Measurements from ENCODE around the gene FCRLA.
"Not testable (repeated sequence)": the region's sequence is repeated elsewhere in the genome, so short reads cannot be mapped to it uniquely, and the experiment has no call there.

The FCRLA gene

GRCh38 chr1:161706482-161707347, at the start of gene FCRLA:
FCRLA (plus strand) TSS chr1:161707229; CDS start chr1:161707265, 36 bp downstream.
- DNase-seq, result no peak

DNA sequence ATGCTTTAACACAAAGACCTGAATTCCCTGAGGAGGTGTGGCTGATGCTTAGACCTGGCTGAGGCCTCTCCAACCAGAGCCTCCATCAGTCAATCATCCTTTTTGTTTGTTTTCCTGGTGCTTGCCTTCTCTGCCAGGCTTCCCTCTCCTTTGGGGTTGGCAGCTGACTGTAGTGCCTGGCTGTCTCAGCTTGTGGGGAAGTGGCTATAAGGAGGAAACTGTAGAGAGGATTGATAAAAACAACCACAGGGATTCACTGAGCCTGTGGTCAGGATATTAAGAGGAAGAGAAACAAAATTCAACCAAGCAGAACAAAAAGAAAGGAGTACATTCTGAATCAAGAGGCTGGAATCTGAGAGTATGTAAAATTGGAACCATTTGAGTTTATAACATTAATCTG, 48.5 kb upstream of the FCRLA start:
- DNase-seq, result not testable (repeated sequence)

- DNase-seq, result not testable (repeated sequence)
These were observed 45.2 kb upstream of the FCRLA start for GRCh38 chr1:161661660-161662311.

GRCh38 chr1:161662684-161663339, 44.2 kb upstream of the FCRLA start, which contains the start of gene FCGR2B:
FCGR2B (plus strand) TSS chr1:161663143; CDS start chr1:161663242, 99 bp downstream.
- DNase-seq, result not testable (repeated sequence)

DNA sequence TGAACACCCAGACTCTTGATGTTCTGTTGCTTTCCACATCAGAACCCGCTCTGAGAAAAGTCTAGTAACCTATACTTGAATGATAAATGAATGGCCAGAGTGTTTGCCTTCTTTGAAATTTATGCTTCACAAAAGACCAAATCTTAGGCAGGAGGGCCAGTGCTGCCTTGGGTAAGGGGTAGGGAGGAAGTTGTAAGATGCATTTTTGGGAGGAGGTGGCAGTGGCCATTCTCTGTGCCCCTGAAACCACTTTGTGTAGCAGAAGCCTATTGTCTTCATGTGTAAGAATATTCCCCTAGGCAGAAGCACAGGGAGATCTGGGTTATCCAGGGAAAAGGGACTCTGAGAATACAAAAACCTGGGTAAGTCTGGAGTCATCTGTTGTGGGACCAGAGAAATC, 43.5 kb upstream of the FCRLA start:
- not testable (repeated sequence) for DNase-seq

- not testable (repeated sequence) for DNase-seq
These were observed 42.3 kb upstream of the FCRLA start for GRCh38 chr1:161664689-161665088.

GRCh38 chr1:161671045-161672020, 35.7 kb upstream of the FCRLA start:
- not testable (repeated sequence) for DNase-seq

DNA sequence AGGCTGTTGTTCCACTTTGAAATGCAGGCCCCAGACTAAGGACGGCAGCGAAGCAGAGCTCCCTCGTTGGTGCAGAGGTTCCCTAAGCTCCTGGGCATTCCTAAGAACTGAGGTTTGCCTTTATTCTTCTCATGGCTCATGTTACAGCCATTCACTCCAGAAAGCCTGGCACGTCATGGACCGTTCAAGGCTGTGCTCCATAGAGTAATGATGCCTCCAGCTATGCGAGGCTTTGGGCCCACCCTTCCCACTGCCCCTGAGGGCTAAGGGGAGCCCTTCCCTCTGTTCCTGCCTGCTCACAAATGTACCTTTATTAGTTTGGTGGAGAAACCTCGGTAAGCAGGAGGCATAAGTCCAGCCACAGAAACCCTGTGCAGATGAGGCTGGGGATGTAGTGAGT, 33.6 kb upstream of the FCRLA start:
- DNase-seq, result not testable (repeated sequence)

DNA sequence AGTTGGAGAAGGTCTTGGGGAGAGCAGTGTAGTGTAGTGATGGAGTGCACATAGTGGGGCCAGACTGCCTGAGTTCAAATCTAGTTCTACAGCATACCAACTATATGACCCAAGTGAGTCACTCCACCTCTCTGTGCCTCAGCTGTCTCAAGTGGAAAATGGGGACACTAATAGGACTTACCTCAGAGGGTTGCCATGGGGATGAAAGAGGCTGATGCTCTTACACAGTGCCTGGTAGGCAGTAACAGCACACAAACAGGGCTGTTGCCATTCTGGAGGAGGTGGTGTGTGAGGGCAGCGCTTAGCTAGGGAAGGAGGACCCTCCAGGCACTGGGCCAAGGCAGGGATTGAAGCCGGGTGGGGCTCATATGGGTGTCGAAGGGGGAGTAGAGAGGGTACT, 32.6 kb upstream of the FCRLA start:
- DNase-seq, result not testable (repeated sequence)

DNA sequence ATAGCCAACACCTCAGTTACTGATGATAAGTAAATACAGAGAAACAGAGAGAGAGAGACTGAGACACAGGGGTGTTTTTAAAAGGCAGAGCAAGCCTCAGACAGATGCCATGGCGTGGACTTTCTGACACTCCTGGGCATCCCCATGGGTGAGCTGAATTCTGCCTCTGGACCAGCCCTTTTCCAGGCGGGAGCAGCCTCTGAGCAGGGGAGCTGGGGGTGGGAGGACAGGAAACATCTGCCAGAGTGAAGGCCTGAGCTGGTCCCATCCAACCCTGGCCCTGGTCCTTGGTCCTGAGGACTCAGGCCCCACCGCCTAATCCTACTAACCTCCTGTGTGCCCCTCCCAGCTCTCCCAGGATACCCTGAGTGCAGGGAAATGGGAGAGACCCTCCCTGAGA, 32.1 kb upstream of the FCRLA start:
- not testable (repeated sequence) for DNase-seq

DNA sequence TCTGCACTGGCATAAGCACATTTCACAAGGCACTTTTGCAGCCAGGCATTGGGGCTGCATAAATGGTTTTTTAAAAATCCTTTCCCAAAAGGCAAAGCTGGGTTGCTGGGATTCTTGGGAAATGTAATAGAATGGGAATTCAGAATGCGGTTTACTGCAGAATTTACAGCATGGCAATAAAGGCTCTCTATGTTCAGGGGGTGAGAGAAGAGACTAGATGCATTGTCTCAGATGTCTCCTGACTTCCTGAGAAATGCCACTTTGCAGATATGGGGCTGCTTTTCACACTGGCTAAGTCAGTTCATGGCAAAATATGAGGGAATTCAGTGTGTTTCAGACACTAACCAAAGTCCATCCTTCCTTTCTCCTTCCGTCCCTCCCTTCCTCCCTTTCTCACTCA, 30.6 kb upstream of the FCRLA start:
- DNase-seq, result no peak

DNA sequence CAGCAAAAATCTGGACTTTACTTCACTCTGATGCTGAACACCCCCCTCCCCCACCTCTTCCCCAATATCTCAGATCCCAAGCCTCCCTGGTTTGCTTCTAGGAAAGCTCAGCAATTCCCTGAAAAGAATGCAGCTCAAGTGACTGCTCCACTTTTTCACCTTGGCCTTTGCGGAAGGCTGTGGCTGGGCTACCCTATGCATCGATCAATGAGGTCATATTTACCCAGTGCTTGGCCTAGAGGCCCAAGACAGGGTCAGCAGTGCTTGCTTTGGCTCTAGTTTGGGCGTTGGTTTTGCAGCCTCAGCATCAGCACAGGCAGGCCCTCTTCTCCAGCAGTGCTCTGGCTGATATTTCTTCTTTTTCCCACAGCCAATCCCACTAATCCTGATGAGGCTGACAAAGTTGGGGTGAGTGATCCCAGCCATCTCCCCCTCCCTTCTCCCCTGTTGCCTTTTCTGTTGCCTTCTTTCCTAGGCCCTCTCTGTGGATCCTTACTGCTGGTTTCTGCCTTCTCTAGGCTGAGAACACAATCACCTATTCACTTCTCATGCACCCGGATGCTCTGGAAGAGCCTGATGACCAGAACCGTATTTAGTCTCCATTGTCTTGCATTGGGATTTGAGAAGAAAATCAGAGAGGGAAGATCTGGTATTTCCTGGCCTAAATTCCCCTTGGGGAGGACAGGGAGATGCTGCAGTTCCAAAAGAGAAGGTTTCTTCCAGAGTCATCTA, 29.9 kb upstream of the FCRLA start:
- no peak for DNase-seq

- no peak for DNase-seq
These were observed 28.5 kb upstream of the FCRLA start for GRCh38 chr1:161678500-161678899.

DNA sequence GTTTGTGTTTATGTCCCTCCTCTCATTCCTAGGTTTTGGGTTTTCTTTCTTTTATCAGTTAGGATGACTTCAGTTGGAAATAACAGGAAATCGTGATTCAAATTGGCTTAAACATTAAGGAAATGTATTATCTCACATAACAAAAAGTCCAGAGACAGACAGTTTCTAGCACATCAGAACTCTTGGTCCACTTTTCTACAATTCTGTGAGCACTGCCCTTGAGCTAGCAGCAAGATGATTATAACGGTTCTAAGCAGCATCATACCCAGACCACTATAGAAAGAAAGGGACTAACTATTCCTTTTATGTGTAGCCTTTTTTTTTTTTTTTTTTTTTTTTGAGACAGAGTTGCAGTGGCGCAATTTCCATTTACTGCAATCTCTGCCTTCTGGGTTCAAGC, 25.1 kb upstream of the FCRLA start:
- no peak for DNase-seq

DNA sequence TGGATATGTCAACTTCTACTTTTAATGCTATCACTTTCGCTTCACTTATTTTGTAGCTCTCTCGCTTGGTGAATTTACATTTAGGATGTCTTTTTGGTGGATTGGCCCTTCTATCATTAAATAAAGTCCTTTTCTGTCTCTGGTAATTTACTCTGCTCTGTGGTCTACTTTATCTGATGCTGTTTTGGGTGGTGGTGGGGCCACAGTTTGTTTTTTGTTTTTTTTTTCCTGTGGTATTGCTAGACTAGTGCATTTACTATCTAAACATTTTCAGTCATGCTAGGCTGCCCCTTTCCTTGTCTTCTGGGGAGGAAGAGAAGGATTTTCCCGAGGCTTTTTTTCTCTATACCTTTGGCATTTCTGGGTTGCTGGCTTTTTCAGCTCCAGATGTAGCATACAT, 18.1 kb upstream of the FCRLA start:
- DNase-seq, result no peak

GRCh38 chr1:161691846-161692245, 15.2 kb upstream of the FCRLA start:
- DNase-seq, result no peak

- not testable (repeated sequence) for DNase-seq
These were observed 13.9 kb upstream of the FCRLA start for GRCh38 chr1:161693020-161693712.

GRCh38 chr1:161698302-161698701, 8.7 kb upstream of the FCRLA start:
- not testable (repeated sequence) for DNase-seq

- peak; percentile 83 for DNase-seq
These were observed 4.8 kb upstream of the FCRLA start for GRCh38 chr1:161702250-161702649.

- DNase-seq, result no peak
These were observed 1.5 kb upstream of the FCRLA start for GRCh38 chr1:161705537-161705936.

GRCh38 chr1:161706113-161706481, 932 bp upstream of the FCRLA start:
- DNase-seq, result no peak

All from DMS153 (cell line).